Measurements from ENCODE around the gene LAMTOR1.
A peak's percentile ranks its signal among the peaks of the same experiment; 100 is the strongest.
"Not testable (repeated sequence)": the region's sequence is repeated elsewhere in the genome, so short reads cannot be mapped to it uniquely, and the experiment has no call there.

Gene LAMTOR1

GRCh38 chr11:72102946-72103753 is at the start of gene LAMTOR1:
LAMTOR1 (minus strand) TSS chr11:72103297; CDS start chr11:72103224, 73 bp downstream.
- peak; percentile 93 for DNase-seq

- no peak for DNase-seq
These were observed 47.8 kb upstream of the LAMTOR1 start for GRCh38 chr11:72150882-72151281.

- no peak for DNase-seq
These were observed 43.5 kb upstream of the LAMTOR1 start for GRCh38 chr11:72146625-72147024.

- no peak for DNase-seq
These were observed 41.9 kb upstream of the LAMTOR1 start for GRCh38 chr11:72144807-72145565.

DNA sequence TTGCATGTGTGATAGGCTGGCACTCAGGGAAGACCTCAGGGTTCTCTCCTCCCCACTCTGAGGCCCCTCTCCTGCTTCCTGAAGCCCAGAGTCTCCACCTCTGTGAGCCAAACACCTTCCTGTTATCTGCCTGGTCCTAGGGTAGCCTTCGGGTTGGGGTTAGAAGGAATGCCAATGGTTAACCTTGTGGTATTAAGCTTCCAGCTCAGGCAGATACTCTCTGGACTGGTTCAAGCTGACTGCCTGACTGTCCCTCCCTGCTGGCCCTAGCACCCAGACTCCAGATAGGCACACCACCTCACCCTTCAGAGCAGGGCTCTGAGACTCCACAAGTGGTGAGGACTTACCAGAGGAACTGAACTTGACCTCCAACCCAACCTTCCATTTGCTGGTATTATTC is 39.4 kb upstream of the LAMTOR1 start:
- not testable (repeated sequence) for DNase-seq

DNA sequence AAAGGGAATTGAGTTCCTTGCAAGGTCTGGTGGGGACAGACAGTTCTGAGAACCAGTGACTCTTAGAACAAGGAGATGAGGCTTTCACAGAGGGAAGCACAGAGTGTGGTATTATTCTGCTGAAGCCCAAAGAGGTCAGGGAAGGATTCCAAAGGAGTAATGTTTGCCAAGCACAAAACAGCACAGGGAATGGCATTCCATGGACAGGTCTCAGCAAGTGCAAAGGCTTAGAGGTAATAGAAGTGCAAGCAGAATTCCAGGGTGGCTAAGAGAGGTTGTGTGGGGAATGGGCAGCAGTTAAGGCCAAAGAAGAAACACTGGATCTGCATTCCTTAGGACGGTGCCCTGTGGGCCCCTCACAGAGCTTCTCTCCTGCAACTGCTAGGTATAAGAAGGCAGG is 39.0 kb upstream of the LAMTOR1 start:
- DNase-seq: not testable (repeated sequence)

DNA sequence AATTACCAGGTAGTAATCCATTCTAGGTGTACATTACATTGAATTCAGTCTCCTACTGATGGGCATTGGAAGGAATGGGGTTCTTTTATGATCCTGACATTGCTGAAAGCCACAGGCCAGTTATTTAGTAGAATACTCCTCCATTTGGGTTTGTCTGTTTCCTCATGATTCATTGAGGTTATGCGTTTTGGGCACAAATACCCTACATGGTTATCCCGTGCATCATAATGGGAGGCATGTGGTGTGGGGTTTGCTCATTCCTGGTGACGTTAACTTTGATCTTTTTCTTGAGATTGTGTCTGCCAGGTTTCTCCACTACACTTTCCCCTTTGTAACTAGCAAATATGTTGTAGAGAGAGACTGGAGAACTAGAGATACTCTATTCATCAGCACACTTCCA is 38.0 kb upstream of the LAMTOR1 start:
- DNase-seq: no peak

- no peak for DNase-seq
These were observed 37.6 kb upstream of the LAMTOR1 start for GRCh38 chr11:72140661-72141060.

GRCh38 chr11:72139500-72139899 is 36.4 kb upstream of the LAMTOR1 start:
- no peak for DNase-seq

GRCh38 chr11:72138821-72139390 is 35.8 kb upstream of the LAMTOR1 start:
- no peak for DNase-seq

- DNase-seq: no peak
These were observed 33.7 kb upstream of the LAMTOR1 start for GRCh38 chr11:72136684-72137262.

DNA sequence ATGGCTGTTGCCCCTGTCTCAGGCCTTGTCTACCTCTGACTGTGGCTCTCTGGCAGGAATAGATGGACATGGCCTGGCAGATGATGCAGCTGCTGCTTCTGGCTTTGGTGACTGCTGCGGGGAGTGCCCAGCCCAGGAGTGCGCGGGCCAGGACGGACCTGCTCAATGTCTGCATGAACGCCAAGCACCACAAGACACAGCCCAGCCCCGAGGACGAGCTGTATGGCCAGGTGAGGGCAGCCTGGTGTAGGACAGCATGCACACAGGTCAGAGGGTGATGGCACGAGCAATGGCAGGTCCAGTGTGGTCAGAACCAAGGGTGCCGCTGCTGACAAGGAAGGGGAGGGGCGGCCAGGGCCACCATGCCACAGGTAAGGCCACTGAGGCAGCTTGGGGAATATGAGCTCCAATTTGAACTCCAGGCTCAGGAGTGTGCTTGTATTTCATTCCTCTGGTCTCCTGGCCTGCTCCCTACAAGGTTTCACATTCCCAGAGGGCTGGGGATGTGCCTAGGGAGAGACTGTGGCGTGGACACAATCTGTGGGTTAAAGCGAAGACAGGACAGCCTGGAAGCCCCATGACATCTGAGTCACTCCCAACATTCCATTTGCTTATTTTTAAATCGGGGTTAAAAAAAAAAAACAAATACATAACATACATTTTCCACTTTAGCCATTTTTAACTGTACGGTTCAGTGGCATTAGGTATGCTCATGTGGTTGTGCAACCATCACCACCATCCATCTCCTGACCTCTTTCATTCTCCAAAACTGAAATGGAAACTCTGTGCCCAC is 33.0 kb upstream of the LAMTOR1 start:
- DNase-seq: no peak

DNA sequence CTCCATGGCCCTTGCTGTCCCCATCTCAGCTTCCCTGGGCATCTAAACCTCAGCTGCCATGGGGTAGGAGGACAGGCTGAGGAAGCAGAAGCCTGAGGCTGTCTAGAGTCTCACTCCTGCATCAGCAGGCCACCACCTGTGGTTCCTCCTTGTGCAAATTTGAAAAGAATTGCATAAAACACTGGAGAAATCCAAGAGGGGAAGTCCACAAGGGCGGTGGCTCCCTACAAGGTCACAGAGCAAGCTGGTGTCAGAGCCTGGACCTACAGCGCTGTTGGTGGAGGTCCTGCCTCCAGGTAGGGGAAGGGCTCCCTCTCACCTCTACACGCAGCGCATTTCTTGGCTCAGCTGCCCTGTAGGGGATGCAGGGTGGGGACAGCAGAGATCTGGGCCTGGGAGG is 32.4 kb upstream of the LAMTOR1 start, which contains the start of gene FOLR3:
TSS of gene FOLR3 (plus strand) at position 253 of the 400 bp plus-strand sequence. CDS start 228 bp downstream, outside the sequence.
- DNase-seq: not testable (repeated sequence)

- DNase-seq: no peak
These were observed 29.5 kb upstream of the LAMTOR1 start for GRCh38 chr11:72132646-72133045.

GRCh38 chr11:72129381-72129780 is 26.3 kb upstream of the LAMTOR1 start:
- DNase-seq: no peak

GRCh38 chr11:72127923-72128322 is 24.8 kb upstream of the LAMTOR1 start:
- no peak for DNase-seq

DNA sequence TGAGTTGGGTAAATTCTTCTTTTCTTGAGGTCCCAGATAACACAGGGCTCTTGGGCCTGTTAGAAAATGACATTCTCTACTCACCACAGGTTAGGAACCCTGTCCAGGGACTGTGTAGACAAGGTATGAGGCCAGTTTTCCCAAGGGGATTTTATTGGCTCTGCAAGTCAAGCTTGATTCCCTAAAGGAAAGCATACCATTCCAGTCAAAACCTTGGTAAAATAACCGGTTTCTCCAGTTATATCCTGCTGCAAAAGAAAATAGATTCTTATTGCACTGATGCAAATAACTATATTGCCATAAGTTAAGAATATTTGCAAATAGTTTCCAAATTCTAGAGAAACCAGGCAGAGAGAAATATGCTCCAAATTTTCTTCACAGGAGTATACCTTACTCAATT is 22.9 kb upstream of the LAMTOR1 start:
- DNase-seq: no peak

- no peak for DNase-seq
These were observed 20.9 kb upstream of the LAMTOR1 start for GRCh38 chr11:72124046-72124445.

DNA sequence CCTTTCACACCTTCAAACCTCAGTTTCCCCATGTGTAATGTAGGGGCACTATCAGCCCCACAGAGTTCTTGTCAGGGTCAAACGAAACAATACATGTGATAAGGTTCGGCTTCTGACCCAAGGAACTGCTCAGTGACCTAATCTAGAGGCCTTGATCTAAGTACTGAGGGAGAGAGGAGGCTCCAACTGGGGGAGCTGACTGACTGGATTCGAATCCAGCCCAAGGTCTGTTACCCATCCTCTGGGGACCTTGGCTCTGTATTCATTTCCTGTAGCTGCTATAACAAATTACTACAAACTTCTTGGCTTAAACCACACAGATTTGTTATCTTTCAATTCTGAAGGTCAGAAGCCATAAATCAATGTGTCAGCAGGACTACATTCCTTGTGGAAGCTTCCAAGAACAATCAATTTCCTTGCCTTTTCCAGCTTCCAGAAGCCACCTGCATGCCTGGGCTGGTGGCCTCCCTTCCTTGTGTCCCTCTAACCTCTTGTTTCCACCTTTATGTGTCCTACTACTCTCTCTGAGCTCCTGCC is 20.1 kb upstream of the LAMTOR1 start:
- DNase-seq: no peak

GRCh38 chr11:72122607-72123006 is 19.5 kb upstream of the LAMTOR1 start:
- no peak for DNase-seq

DNA sequence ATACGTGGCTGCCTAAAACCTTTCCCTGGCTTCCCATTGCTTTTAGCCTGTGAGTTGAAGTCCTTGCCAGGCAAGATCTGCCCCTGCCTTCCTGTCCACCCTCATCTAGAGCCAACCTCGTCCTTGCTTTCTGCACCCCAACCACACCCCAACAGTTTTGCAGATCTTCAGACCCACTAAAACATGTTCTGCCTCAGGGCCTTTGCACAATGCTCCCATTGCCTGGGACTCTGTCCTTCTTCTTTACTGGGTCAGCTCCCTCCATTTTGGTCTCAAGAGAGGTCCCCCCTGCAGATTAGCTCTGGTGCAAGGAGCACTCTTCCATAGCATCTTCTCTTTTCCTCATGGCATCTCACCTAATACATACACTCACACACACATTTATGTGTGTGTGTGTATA is 17.8 kb upstream of the LAMTOR1 start:
- no peak for DNase-seq

DNA sequence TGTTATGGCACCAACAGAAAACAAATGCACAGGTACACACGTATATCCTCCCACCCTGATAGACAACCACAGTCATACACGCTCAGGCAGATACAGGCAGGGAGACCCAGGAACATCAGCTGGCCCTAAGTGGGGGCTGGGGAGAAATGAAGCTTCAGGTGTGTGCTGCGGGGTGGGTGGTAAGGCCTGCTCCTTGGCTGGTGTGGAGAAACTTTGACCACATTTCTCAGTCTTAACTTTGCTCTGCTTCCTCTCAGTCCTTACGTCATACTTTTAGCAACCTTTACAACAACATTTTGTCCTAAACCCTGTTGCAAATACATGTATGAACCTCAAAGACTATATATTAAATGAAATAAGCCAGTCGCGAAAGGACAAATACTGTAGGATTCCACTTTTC is 16.1 kb upstream of the LAMTOR1 start:
- DNase-seq: no peak

Data from NCI-H1694 treated with DMSO at 0.1 percent for 48 hours (cell line).